Measurements from ENCODE around the gene TEX261. TPM values are rescaled to one million over a fixed set of nuclear protein-coding genes. Genes with fewer than 3 reads are reported as not detected.

Gene TEX261
- polyA plus RNA-seq, 1 of the 3 experiments (the other 2 are of a cell fraction), result 44.3 TPM

- TF ChIP-seq MEF2A (IDR thresholded peaks at IDR 0.05; ENCODE audit: borderline replicate concordance, low read depth) (no peak), RAD21 (IDR thresholded peaks at IDR 0.05; ENCODE audit: low read length) (no peak), TAF1 (IDR thresholded peaks at IDR 0.05; ENCODE audit: borderline replicate concordance, low read depth, low read length) (no peak), CTCF (IDR thresholded peaks at IDR 0.05) (no peak), RCOR1 (IDR thresholded peaks at IDR 0.05; ENCODE audit: low read length) (no peak)
Observed at GRCh38 chr2:70957798-70958197, 36.9 kb downstream of the TEX261 start (continued).

- H3K9ac ChIP-seq, result no peak overlapping the region
- WGBS (ENCODE audit: low lambda C conversion rate), result 76% methylated on average over 2 of the region's 2 CpGs
- H3K4me1 ChIP-seq (ENCODE audit: control insufficient read depth in 1 of 2, insufficient read depth in 2 of 2, low read depth in 1 of 2, low read length in 1 of 2), result no peaks in the 10 kb centered on the region
- no peaks in the 10 kb centered on the region for H3K79me2 ChIP-seq (ENCODE audit: insufficient read depth)
- no peak for DNase-seq
- ChIA-PET CTCF (interaction anchor here (2.9 kb wide), 1 partner anchor 8 kb away, joined by 13 read pairs; no protein-coding TSS in a partner anchor), POLR2A (no interaction called here)
- no peaks in the 10 kb centered on the region for H3F3A ChIP-seq (replicated peaks; ENCODE audit: insufficient read depth)
- H3K4me2 ChIP-seq, result no peak overlapping the region
- no peaks in the 10 kb centered on the region for H3K9me2 ChIP-seq
- H3K4me3 ChIP-seq (ENCODE audit: low read depth in 2 of 2, low read length in 1 of 2), result no peak overlapping the region
- H4K20me1 ChIP-seq (ENCODE audit: insufficient read depth), result no peaks in the 10 kb centered on the region
- TF ChIP-seq GATA2 (CRISPR knock-in tag; IDR thresholded peaks at IDR 0.05) (no peak), EZH2phosphoT487 (IDR thresholded peaks at IDR 0.05; ENCODE audit: borderline replicate concordance, low read depth) (no peak), NRF1 (IDR thresholded peaks at IDR 0.05; ENCODE audit: low read depth, low read length) (no peak), FOXJ3 (CRISPR knock-in tag; IDR thresholded peaks at IDR 0.05) (no peak), MAX (IDR thresholded peaks at IDR 0.05; ENCODE audit: low read depth) (no peak), EP300 (IDR thresholded peaks at IDR 0.05; ENCODE audit: borderline replicate concordance in 1 of 2, low read depth in 1 of 2, low read length in 1 of 2) (no peak), JUND (IDR thresholded peaks at IDR 0.05) (no peak), MXI1 (IDR thresholded peaks at IDR 0.05; ENCODE audit: low read depth, low read length) (no peak)
- no peaks in the 10 kb centered on the region for H3K27me3 ChIP-seq (ENCODE audit: insufficient read depth)
- H3K36me3 ChIP-seq (replicated peaks in 1 of 2; ENCODE audit: control insufficient read depth in 1 of 2, insufficient read depth in 2 of 2, low read length in 1 of 2), result no peaks in the 10 kb centered on the region
- H2AFZ ChIP-seq (ENCODE audit: low read depth), result no peak overlapping the region
- no peak overlapping the region for H3K27ac ChIP-seq (ENCODE audit: low read depth in 2 of 2, low read length in 1 of 2)
- H3K9me3 ChIP-seq, result no peaks in the 10 kb centered on the region
Observed at GRCh38 chr2:70956141-70956540, 38.5 kb downstream of the TEX261 start.

- H4K20me1 ChIP-seq (ENCODE audit: insufficient read depth), result no peaks in the 10 kb centered on the region
- no peak for DNase-seq
- 85% methylated on average over 7 of the region's 7 CpGs for WGBS (ENCODE audit: low lambda C conversion rate)
- CTCF ChIA-PET, result interaction anchor here (0.7 to 2.9 kb wide), 6 partner anchors 8 to 93 kb away, joined by 3 to 13 read pairs (median 6); no protein-coding TSS in a partner anchor
- no peaks in the 10 kb centered on the region for H3K4me1 ChIP-seq (ENCODE audit: control insufficient read depth in 1 of 2, insufficient read depth in 2 of 2, low read depth in 1 of 2, low read length in 1 of 2)
- H3K9me2 ChIP-seq, result no peaks in the 10 kb centered on the region
- H2AFZ ChIP-seq (ENCODE audit: low read depth), result no peak overlapping the region
- H3K27me3 ChIP-seq (ENCODE audit: insufficient read depth), result no peaks in the 10 kb centered on the region
- no peak overlapping the region for H3K4me3 ChIP-seq (ENCODE audit: low read depth in 2 of 2, low read length in 1 of 2)
- H3K79me2 ChIP-seq (ENCODE audit: insufficient read depth), result no peaks in the 10 kb centered on the region
- H3K9me3 ChIP-seq, result no peaks in the 10 kb centered on the region
- POLR2A ChIA-PET, result no interaction called here
- no peak overlapping the region for H3K9ac ChIP-seq
- no peak overlapping the region for H3K4me2 ChIP-seq
- H3F3A ChIP-seq (replicated peaks; ENCODE audit: insufficient read depth), result peaks cover 2% of the 10 kb centered on the region
- no peaks in the 10 kb centered on the region for H3K36me3 ChIP-seq (replicated peaks in 1 of 2; ENCODE audit: control insufficient read depth in 1 of 2, insufficient read depth in 2 of 2, low read length in 1 of 2)
- H3K27ac ChIP-seq (ENCODE audit: low read depth in 2 of 2, low read length in 1 of 2), result no peak overlapping the region
- no peak for TF ChIP-seq GABPA (IDR thresholded peaks at IDR 0.05; ENCODE audit: low read depth)
- TF ChIP-seq EZH2phosphoT487 (IDR thresholded peaks at IDR 0.05; ENCODE audit: borderline replicate concordance, low read depth), result no peak
- no peak for TF ChIP-seq FOXJ3 (CRISPR knock-in tag; IDR thresholded peaks at IDR 0.05)
- TF ChIP-seq ELF1 (IDR thresholded peaks at IDR 0.05), result no peak
- TF ChIP-seq ZBTB33 (IDR thresholded peaks at IDR 0.05; ENCODE audit: borderline replicate concordance, low read depth), result no peak
- no peak for TF ChIP-seq CTCF (IDR thresholded peaks at IDR 0.05)
- TF ChIP-seq SMC3 (IDR thresholded peaks at IDR 0.05; ENCODE audit: low read depth, low read length), result no peak
- no peak for TF ChIP-seq MXI1 (IDR thresholded peaks at IDR 0.05; ENCODE audit: low read depth, low read length)
- no peak for TF ChIP-seq RXRA (IDR thresholded peaks at IDR 0.05; ENCODE audit: borderline replicate concordance, low read depth)
- TF ChIP-seq CHD2 (IDR thresholded peaks at IDR 0.05; ENCODE audit: low read length, partially characterized antibody), result no peak
- TF ChIP-seq RFX5 (IDR thresholded peaks at IDR 0.05; ENCODE audit: low read length), result no peak
- TF ChIP-seq TAF1 (IDR thresholded peaks at IDR 0.05; ENCODE audit: borderline replicate concordance, low read depth, low read length), result no peak
- TF ChIP-seq RCOR1 (IDR thresholded peaks at IDR 0.05; ENCODE audit: low read length), result no peak
- TF ChIP-seq MEF2A (IDR thresholded peaks at IDR 0.05; ENCODE audit: borderline replicate concordance, low read depth), result no peak
- no peak for TF ChIP-seq YY1 (IDR thresholded peaks at IDR 0.05; ENCODE audit: low read depth)
Observed at GRCh38 chr2:70954886-70955285, 39.8 kb downstream of the TEX261 start.
